DMS53 treated with DMSO at 0.1 percent for 48 hours (cell line): Measurements from ENCODE around the gene MMEL1.
"Not testable (repeated sequence)": the region's sequence is repeated elsewhere in the genome, so short reads cannot be mapped to it uniquely, and the experiment has no call there.

Source experiments
- DNase-seq: peaks from one replicate; lab custom pipeline; 2025; ENCODE audit not compliant: unreplicated experiment; lab: John Stamatoyannopoulos, UW

The MMEL1 gene

DNA sequence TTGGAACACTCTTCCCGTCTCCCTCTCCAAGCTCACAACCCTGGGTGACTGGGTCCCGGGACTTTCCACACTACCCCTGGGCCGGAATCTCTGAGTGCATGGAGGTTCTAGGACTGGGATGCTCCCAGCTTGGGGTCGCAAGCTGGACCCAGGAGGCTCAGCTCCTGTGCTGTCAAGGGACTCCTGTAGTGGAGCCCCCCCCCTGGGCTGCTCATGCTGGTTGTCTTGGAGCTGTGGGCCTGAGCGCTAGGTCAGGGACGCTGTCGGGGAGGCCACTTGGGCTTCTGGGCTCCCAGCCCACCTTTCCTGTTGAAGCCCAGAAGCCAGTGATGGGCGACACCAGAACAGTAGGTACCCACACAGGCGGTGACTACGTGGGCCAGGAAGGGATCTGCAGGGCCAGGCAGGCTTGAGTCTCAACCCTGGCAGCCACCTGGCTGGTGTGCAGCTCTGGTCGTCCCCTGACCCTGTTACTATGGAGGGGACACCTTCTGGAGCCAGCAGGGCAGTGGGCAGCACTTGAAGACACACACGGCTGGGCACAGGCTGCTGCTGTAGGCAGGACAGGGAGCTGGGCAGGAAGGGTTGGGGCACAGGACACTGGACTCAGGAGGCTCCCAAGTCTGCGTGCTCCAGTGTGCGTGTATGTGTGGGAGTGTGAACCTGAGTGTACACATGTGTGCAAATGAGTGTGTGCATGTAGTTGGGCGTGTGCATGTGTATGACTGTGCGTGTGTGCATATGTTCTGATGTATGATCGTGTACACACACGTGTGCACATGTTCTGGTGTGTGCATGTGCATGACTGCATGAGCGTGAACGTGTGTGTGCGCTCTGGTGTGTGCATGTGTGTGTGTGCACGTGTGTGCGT, 3.0 kb downstream of the MMEL1 start:
- no peak for DNase-seq

DNA sequence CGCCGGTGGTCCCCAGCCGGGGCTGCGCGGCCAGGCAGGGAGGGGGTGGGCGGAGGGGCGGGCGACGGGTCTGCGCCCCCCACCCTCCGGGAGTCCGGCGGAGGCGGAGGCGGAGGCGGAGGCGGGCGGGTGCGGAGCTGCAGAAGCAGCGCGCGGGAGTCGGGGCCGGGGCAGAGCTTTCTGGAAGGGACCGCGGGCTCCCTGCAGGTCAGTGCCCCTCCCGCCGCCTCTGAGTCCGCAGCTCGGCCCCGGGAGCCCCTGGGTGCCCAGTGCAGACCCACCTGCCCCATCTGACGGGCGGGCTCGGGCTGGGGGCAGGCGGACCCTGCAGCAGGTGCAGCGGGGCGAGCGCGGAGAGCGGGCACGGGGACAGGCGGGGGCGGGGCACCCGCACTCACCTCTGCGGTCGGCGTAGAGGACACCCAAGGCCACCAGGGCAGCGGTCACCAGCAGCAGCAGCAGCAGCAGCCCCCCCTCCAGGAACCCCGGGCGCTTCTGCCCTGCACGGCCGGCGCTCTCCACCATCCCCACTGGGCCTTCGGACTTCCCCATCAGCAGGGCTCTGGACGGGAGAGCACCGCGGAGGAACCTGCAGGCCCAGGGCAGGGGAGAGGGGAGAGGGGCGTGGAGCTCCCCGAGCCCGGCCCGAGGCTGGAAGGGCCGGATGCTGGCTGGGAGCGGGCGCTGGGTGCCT, 3.7 kb downstream of the MMEL1 start:
- no peak for DNase-seq

DNA sequence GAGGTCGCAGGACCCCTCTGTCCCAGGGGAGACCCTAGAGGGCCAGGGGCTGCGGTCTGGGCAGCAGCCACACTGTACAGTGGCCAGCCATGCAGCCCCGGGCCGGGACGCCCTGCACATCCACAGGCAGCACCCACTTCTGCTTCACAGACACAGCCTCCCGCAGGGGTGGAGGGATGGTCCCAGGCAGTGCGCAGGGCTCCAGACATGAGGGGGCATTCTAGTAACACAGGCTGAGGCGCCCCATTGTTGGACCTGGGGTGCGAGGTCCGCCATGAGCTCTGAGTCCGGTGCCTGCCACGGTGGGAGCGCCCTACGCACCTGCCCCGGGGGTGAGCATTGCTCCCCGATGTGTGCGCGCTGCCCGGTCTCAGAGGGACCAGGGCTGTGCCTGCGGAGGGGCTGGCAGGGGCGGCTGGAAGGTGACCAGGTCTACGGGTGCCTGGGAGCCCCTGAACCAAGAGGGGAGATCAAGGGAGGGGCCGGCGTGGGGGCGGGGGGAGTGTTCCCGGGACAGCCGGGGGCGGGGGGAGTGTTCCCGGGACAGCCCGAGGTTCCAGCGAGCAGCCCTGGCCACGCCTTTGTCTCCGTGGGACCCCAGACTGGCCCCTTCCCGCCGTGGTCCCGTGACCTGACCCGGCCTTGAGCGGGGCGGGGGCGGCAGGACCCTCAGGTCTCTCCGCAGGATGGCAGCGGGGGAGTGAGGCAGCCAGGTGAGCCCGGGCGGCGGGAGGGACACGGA, 4.5 kb downstream of the MMEL1 start:
- DNase-seq = no peak

DNA sequence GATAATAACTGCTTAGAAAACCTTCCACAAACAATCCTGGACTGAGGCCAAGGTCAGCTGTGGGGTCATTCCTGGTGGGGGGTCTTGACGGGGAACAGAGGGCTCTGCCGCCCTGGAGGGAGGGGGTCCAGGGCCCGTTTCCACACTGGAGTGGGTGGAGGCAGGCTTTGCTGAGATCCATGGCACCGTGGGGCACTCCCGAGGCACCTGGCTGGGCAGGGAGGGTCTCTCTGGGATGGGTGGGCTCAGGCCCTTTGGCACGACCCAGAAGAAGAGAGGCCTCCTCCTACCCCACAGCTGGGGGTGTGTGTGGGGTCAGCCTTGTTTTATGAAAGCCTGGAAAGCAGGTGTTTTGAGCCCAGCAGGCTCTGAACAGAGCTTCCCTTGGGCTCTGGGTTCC, 5.1 kb downstream of the MMEL1 start:
- DNase-seq = no peak

DNA sequence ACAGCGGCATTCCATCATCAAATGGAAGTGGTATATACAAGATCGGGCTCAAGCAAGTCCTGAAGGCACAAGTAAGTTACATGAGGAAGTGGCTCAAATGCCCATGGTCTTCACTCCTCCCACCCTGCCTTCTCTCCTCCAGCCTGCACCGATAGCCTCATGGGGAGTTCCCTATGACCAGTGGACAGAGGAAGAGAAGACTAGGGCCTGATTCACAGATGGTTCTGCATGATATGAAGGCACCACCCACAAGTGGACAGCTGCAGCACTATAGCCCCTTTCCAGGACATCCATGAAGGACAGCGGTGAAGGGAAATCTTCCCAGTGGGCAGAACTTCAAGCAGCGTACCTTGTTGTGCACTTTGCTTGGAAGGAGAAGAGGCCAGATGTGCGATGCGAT, 7.1 kb downstream of the MMEL1 start:
- DNase-seq = not testable (repeated sequence)

DNA sequence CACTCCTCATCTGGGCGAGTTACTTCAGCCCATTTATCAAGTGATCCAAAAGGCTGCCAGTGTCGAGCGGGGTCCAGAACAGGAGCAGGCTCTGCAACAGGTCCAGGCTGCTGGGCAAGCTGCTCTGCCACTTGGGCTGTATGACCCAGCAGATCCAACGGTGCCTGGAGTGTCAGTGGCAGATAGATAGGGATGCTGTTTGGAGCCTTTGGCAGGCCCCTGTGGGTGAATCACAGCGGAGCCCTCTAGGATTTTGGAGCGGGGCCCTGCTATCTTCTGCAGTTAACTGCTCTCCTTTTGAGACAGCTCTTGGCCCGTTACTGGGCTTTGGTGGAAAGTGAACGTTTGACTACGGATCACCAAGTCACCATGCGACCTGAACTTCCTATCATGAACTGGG, 7.5 kb downstream of the MMEL1 start:
- no peak for DNase-seq

DNA sequence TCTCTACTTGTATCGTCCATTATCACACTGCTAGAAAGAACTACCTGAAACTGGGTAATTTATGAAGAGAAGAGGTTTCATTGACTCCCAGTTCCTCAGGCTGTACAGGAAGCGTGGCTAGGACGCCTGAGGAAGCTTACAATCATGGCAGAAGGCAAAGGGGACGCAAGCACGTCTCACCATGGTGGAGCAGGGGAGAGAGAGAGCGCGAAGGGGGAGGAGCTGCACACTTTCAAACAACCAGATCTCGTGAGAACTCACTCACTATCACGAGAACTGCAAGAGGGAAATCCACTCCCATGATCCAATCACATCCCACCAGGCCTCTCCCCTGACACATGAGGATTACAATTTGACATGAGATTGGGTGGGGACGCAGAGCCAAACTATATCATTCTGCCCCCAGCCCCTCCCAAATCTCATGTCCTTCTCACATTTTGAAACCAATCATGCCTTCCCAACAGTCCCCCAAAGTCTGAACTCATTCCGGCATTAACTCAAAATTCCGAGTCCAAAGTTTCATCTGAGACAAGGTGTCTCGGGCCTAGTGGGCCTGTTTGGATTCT, 8.0 kb downstream of the MMEL1 start:
- DNase-seq = no peak

DNA sequence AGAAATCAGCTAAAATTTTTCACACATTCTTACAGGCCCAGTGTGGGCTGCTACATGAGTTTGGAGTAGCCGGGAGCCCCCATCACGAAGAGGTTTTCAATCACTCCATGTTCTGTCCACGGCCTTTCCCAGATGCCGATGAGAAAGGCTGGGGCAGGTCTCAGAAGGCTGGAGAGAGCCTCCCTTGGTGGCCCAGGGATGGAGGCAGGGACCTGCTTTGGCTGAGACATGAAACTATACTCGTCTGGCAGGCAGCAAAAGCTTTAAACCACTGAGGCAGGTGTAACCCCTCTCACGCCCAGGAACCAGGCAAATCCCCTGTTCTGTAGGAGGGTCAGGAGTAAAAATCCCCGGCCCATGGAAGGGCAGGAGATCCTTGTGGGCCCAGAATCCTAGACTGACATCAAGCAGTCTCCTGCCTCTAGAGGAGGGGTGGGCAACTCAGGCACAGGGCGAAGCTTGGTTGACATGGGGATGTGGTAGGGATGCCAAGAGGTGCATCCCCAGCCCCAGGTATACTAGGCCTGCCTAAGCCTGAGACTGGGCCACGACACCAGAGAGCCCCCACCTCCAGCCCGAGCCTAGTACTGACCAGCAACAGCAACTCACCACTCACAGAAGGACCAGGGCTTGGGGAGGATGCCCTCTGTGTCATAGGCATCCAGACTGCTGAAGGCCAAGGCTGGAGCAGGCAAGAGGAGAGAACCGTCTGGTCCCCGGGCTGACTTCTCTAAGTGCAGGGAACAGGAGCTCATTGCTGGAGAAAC, 9.1 kb downstream of the MMEL1 start:
- DNase-seq = no peak

DNA sequence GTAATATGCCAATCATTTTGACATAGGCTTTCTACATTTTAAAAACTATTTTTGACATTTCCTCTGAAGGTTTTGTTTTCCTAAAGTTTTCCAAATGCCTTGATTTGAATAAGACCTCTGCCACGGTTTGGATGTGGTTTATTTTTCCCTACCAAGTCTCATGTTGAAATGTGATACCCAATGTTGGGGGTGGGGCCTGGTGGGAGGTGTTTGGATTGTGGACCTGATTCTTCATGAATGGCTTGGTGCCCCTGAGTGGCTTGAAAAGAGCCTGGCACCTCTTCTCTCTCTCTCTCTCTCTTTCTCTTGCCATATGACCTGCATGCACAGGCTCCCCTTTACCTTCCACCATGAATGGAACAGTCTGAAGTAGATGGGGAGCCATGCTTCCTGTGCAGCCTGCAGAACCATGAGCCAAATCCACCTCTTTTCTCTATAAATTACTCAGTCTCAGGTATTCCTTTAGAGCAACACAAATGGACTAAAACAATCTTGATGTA, 14.8 kb downstream of the MMEL1 start:
- DNase-seq = no peak

DNA sequence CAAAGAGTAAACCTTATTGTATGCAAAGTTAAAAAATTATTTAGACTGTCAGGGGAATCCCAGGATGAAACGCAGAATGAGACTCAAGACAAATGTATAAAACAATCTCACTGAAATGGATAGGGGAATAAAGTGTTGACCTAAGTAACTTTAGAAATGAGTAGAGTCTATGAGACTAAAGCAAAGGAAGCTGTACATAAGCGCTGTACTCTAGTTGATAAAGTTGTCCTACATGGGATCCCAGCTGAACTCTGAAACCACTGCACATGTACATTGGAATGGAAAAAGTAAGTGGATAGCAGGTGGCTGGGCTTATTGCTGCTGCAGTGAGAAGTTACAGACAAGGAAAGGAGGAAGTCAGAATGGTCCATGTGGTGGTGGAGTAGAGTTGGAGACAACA, 18.7 kb downstream of the MMEL1 start:
- no peak for DNase-seq

DNA sequence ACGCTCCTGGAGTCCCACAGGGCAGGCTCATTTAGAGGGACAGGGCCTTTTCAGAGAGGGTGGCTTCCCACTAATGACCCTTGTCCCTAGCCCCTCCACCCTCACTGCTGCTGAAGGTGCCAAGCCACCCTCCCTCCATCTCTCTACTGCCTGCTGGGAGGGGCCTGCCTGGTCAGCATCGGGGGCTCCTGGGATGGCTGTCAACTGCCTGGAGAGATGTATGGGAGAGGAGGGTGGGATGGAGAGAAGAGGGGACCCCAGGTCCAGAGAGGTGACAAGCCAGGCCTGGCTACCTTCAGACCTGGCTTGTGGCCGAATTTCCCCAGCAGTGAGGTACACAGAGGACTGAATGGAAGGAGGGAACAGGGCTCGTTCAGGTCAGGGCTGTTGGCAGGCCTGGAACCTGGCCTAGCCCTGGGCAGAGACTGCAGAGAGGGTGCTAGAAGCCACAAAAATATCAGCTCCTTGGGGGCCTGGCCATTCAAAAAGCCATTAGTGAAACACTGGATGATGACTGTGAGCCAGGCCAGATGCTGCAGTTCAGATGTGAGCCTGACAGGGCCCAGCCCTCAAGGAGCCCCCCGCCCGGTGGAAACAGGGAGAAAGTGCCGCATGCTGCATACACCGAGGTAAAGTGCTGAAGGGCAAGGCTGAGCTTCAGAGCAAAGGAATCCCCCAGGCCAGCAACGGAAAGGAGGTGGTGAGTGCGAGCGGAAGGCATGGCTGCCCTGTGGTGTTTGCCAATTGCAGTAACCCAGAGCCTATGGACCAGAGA, 20.0 kb downstream of the MMEL1 start:
- no peak for DNase-seq

DNA sequence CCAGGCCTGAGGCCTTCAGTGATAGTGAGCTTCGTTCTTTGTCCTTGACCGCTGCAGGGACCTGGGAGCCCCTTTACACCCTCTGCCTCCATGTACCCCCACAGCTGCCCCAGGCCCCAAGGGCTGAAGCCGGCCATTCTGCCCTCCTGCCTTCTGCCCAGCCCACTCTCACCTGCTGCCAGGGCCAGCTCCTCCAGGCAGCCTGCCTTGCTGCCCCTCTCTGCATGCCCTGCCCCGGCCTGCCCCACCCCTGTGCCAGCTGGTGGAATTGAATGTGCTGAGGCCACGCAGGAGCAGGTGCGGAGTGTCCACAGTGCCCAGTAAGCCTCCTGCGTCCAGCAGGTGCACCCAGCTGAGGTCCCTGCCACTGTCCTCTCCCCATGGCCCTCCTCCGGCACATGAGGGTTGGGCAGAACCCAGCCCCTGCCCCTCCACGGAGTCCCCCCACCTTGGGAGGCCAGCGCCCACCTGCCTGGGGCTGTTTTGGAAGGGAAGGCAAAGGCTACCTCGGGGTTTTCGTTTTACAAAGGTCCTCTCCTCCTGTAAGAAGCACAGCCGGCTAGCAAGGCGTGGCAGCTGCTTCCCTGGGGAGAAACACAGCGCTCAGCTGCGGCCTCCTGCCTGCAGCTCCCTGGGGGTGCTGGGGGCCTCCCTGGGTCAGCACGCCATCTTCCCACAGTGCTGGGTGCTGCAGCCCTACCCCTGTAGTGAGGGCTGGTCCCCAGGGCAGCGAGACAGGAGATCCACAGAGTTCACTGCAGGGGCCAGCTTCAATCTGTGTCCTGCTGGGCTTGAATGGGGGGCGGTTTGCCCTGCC, 21.0 kb downstream of the MMEL1 start:
- DNase-seq = no peak

DNA sequence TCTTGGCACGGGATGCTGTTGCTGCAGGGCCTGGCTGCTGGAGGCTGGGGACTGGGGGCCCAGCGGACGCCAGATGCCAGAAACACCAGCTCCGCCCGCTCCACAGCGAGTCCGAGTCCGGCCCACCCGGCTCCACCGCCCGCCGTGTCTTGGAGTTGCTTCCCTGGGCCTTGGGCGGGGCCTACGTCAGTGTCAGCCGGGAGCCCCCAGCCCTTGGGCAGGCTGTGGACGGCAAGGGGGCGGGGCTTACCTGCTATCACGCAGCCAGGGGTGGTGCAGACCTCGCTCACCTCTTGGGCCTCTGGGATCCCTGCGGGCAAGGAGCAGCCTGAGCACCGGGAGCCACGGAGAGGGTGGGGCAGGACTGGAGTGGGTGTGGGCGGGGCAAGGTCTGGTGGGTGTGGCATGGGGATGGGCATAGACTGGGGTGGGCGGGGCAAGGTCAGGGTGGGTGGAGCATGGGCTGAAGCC, 21.8 kb downstream of the MMEL1 start:
- DNase-seq = no peak

DNA sequence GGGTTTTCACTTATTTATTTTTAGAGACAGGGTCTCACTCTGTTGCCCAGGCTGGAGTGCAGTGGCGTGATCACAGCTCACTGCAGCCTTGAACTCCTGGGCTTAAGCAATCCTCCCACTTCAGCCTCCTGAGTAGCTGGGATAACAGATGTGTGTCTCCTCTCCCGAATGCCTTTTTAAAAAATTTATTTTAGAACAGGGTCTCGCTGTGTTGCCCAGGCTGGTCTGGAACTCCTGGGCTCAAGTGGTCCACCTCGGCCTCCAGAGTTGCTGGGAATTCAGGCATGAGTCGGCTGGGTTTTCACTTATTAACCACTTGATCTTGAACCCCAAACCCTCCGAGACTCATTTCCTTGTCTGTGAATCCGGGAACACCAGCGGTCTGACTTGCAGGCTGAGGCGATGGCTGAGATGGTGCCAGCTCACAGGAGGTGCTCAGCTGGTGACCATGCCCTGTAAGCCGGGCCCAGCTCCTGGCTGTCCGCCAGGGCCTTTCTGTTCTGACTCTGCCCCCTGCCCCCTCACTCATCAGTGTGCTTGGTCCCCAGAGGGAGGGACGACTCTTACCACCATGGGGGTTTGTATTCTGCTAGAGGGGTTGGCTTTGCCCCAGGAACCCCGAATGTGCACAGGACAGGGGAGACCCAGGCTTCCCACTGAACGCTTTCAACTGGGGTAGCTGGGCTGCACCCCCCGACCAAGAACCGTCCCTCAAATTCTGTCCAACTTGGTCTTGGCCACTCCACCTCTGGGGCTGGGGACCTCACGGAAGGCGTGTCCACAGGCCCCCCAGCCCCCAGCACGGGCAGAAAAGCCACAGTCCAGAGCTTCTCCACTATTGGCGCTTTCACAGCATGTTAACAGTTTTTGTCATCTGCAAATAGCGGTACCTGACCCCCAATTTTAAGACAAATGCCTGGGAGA, 22.5 kb downstream of the MMEL1 start:
- DNase-seq = no peak

DNA sequence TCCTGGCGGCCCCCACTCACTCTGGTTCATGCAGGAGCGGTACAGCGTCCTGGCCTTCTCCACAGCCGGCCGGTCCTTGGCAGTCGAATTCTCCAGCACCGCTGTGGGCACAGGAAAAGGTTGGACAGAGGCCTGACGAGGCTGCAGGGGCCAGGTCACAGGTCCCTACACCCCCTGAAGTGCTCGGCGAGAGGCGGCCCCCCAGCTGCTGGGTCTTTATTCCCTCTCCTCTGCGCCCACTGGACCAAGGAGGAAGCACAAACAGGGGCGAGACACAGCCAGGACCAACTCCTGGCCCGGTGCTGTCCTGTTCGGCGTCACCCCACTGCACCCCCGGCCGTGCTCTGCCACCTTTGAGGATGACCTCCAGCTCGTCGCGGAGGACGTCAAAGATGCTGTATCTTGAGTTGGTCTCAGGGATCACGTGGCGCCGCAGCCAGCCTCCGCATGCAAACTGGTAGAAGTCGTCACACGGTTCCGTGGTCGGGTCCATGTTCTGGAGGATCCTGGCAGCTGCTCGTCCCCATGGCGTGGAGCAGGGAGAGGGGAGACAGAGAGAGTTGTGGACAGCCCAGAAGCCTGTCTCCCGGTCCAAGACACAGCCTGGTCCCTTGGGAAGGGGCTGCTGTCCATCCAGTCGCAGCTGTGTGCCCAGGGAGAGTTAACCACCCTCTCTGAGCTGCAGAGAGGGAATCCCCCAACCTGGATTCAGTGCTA, 23.3 kb downstream of the MMEL1 start:
- DNase-seq = no peak

DNA sequence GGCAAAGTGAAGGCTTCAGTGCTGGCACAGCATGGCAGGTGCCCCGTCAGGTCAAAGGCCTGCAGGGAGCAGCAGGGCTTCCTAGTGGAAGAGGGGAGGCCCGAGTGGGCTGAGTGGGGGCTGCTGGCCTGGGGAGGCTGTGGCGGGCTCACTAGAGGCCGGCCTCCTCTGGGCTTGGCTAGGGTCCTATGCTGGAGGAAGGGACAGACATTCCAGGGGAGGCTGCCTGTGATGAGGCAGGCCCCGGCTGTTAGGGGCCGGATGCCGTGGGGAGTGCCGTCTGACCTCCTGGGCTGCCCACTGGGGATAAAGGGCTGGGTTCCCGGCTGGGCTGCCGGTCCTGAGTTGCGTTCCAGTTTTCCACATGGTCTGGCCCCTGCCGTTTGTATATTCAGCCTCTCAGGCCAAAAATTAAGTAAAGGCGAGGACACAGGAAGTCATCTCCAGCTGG, 25.1 kb downstream of the MMEL1 start:
- no peak for DNase-seq
